ENCODE results near the gene CNNM3.

Gene CNNM3

DNA sequence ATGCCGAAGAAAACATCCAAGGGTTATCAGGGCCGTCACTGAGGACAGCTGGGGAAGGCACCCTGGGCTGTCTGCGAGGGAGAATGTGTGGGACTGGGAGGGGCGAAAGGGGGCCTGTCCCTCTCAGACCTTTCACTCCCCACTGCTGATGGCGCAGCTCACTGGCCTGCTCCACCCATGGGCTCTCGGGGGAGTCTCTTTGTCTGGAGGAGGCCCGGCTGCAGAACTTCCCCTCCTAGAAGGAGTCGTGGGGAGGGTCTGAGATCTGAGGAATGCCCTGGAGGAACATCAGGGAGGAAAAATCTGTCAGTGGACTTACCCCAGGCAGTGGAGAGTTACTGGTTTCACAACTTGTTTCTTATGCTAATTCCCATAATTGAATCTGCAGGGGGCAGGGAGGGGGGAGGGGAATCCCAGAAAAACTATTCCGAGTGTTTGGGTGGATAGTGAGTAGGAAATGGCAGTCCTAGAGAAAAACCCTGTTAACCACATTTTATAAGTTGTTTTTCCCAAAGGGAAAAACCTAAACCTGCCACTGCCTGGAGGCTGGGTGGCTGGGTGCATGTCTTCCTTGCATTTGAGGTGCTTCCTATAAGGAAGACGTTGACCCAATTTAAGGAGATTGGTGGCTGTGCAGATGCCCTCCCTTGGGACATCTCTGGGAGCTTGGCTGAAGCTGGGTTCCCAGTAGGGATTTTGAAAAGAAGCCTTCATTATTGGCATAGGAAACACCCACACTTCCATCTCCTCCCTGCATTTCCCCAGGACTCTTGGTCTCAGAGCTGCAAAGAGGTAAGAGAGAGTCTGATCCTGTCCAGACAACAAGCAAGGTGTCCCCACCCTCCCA lies 65.5 kb downstream of the CNNM3 start:
- DNase-seq = no peak

GRCh38 chr2:96882230-96882629 lies 66.2 kb downstream of the CNNM3 start:
- DNase-seq = no peak

DNA sequence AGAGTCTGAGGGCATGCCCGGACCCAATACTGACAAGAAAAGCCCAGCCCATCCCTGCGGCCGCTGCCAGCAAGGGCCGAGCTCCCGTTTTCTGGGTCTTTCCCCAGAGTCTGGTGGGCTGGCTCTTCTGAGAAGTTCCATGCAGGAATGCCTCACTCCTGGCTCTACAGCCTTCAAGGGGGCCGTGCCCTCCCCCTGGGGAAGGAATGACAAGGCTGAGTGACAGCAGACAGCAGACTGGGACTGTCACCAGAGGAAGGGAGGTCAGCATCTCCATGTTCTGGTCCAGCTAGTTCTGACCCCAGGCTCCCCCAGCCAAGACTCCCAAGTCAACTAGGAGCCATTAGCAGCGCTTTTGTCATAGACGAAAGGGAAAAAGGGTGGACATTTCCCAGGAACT lies 66.8 kb downstream of the CNNM3 start:
- DNase-seq = no peak

GRCh38 chr2:96883306-96883705 lies 67.2 kb downstream of the CNNM3 start:
- DNase-seq = no peak

All from CD4-positive, alpha-beta T cell treated with Interleukin-15 for 1 hour (primary cell).